NT2/D1 (cell line): ENCODE data around the gene IL4.

Experiments
- YY1 ChIP-seq: IDR thresholded peaks from 2 replicates; pipeline ENCODE4 v1.6.1; 2011; ENCODE audit not compliant: insufficient read length, insufficient read depth
- ZNF274 ChIP-seq: IDR thresholded peaks from 2 replicates; pipeline ENCODE4 v1.6.1; 2011; ENCODE audit warnings: mild to moderate bottlenecking, low read depth, low read length

GRCh38 chr5:132678735-132679134 is 4.9 kb downstream of the IL4 start:
- TF ChIP-seq YY1 (no peak), ZNF274 (no peak)
